Epithelial cell of proximal tubule (primary cell): ENCODE results near the gene LTBP3. TPM values are rescaled to one million over a fixed set of nuclear protein-coding genes. Genes with fewer than 3 reads are reported as not detected.

Experiments used
- DNase-seq: peaks from one replicate; pipeline ENCODE4 v3.0.0-alpha.2; 2011; ENCODE audit warnings: low read depth
- H3K4me3 ChIP-seq: 2 replicates; pipeline ENCODE4 v1.5.1; 2011; ENCODE audit warnings: low read depth, mild to moderate bottlenecking, low read length
- total RNA-seq: library from RNA; depleted of rRNA; stranded (reverse); fragments of >200 nt; gene quantifications from 2 replicates; pipeline ENCODE4 v1.2.3, GENCODE V29; 2015
- TF ChIP-seq, protein P1 (sequence below): conservative IDR thresholded peaks from 2 replicates; pipeline ENCODE4 v1.5.1; 2012; ENCODE audit warnings: low read depth, mild to moderate bottlenecking, low read length

The LTBP3 gene
- total RNA-seq, 1 donor from 2014 or later, result 102 TPM

DNA sequence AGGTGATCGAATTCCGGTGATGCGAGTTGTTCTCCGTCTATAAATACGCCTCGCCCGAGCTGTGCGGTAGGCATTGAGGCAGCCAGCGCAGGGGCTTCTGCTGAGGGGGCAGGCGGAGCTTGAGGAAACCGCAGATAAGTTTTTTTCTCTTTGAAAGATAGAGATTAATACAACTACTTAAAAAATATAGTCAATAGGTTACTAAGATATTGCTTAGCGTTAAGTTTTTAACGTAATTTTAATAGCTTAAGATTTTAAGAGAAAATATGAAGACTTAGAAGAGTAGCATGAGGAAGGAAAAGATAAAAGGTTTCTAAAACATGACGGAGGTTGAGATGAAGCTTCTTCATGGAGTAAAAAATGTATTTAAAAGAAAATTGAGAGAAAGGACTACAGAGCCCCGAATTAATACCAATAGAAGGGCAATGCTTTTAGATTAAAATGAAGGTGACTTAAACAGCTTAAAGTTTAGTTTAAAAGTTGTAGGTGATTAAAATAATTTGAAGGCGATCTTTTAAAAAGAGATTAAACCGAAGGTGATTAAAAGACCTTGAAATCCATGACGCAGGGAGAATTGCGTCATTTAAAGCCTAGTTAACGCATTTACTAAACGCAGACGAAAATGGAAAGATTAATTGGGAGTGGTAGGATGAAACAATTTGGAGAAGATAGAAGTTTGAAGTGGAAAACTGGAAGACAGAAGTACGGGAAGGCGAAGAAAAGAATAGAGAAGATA, 59.0 kb downstream of the LTBP3 start, which contains the start of gene MALAT1:
Gene MALAT1, plus strand, starts transcription at position 69 of the 736 bp plus-strand sequence.
- H3K4me3 ChIP-seq, result peak within 1 kb of the TSS; percentile 97
- no peak for DNase-seq
- TF ChIP-seq, protein P1, sequence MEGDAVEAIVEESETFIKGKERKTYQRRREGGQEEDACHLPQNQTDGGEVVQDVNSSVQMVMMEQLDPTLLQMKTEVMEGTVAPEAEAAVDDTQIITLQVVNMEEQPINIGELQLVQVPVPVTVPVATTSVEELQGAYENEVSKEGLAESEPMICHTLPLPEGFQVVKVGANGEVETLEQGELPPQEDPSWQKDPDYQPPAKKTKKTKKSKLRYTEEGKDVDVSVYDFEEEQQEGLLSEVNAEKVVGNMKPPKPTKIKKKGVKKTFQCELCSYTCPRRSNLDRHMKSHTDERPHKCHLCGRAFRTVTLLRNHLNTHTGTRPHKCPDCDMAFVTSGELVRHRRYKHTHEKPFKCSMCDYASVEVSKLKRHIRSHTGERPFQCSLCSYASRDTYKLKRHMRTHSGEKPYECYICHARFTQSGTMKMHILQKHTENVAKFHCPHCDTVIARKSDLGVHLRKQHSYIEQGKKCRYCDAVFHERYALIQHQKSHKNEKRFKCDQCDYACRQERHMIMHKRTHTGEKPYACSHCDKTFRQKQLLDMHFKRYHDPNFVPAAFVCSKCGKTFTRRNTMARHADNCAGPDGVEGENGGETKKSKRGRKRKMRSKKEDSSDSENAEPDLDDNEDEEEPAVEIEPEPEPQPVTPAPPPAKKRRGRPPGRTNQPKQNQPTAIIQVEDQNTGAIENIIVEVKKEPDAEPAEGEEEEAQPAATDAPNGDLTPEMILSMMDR, result no peak

DNA sequence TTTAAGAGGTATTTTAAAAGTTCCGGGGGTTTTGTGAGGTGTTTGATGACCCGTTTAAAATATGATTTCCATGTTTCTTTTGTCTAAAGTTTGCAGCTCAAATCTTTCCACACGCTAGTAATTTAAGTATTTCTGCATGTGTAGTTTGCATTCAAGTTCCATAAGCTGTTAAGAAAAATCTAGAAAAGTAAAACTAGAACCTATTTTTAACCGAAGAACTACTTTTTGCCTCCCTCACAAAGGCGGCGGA, 59.5 kb downstream of the LTBP3 start:
- no peak for DNase-seq
- TF ChIP-seq, protein P1, result no peak
- H3K4me3 ChIP-seq, result peak overlapping the region; percentile 97

DNA sequence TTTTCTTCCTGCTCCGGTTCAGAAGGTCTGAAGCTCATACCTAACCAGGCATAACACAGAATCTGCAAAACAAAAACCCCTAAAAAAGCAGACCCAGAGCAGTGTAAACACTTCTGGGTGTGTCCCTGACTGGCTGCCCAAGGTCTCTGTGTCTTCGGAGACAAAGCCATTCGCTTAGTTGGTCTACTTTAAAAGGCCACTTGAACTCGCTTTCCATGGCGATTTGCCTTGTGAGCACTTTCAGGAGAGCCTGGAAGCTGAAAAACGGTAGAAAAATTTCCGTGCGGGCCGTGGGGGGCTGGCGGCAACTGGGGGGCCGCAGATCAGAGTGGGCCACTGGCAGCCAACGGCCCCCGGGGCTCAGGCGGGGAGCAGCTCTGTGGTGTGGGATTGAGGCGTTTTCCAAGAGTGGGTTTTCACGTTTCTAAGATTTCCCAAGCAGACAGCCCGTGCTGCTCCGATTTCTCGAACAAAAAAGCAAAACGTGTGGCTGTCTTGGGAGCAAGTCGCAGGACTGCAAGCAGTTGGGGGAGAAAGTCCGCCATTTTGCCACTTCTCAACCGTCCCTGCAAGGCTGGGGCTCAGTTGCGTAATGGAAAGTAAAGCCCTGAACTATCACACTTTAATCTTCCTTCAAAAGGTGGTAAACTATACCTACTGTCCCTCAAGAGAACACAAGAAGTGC, 60.0 kb downstream of the LTBP3 start:
- no peak for DNase-seq
- H3K4me3 ChIP-seq, result peak overlapping the region; percentile 97
- TF ChIP-seq, protein P1, result no peak

DNA sequence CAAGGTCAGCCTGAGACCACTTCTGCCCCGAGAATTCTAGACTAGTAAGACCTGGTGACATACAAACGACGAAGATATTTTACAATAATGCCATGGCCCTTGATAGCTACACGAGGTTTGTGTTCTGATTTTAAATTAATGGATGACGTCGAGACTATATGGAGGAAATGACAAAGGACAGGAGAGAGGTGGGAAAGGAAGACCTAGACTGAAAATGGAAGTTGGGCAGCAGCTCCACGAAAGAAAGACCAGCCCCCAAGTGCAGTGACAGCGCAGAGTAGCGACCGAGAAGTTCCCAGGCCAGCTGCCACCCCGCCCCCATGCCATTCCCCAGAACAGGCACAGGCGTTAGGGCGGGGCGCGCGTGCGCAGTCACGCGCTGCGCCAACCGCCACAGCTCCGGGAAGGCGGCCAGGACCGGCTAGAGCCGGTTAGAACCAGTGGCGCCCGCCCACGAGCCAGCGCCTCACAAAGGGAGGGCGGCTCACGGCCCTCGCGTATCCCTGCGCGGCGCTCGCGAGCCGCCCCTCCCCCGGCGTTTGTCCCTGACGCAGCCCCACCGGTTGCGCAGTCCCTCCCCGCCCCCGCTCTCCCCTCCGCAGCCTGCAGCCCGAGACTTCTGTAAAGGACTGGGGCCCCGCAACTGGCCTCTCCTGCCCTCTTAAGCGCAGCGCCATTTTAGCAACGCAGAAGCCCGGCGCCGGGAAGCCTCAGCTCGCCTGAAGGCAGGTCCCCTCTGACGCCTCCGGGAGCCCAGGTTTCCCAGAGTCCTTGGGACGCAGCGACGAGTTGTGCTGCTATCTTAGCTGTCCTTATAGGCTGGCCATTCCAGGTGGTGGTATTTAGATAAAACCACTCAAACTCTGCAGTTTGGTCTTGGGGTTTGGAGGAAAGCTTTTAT, 60.8 kb downstream of the LTBP3 start:
- TF ChIP-seq, protein P1, result no peak
- peak overlapping the region; percentile 97 for H3K4me3 ChIP-seq
- no peak for DNase-seq

DNA sequence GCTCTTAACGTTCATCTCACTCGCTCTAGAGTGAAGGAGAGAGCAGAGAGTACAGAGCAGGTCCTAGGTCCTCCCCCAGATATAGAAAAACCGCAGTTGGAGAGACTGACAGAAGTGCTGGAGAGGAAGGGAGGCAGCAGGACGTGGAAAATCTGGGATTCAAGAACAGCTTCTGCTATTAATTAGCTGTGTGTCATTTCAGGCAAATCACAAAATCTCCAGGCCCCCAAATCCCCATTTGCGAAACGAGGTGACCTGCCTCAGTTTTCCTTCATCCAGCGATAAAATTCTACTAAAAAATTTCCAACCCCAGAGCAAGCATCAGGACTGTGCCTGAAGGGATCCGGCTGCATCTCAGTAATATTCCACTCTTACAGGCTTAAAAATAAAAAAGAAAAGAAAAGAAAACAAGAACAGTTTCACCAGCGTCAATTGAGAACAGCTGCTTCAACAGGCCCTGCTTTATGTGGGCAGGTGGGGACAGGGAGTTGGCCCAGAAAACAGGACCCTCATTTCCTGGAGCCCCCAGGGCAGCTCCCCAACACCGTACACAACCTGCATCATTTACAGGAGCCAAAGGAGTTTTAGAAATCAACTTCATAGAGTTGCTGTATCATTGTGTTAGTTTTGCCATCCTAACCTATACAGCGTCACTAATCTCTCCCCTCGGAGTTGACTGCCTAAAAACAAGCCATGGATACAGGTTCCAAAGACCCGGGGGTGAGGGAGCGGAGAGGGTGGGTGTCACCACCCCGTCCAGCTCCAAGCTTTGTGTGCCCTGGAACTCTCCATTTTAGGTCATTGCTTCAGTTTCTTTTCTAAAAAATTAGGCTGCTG, 61.6 kb downstream of the LTBP3 start:
- no peak for DNase-seq
- H3K4me3 ChIP-seq, result peak overlapping the region; percentile 39
- TF ChIP-seq, protein P1, result no peak
